Measurements from ENCODE around the gene NUDT2.

The NUDT2 gene

DNA sequence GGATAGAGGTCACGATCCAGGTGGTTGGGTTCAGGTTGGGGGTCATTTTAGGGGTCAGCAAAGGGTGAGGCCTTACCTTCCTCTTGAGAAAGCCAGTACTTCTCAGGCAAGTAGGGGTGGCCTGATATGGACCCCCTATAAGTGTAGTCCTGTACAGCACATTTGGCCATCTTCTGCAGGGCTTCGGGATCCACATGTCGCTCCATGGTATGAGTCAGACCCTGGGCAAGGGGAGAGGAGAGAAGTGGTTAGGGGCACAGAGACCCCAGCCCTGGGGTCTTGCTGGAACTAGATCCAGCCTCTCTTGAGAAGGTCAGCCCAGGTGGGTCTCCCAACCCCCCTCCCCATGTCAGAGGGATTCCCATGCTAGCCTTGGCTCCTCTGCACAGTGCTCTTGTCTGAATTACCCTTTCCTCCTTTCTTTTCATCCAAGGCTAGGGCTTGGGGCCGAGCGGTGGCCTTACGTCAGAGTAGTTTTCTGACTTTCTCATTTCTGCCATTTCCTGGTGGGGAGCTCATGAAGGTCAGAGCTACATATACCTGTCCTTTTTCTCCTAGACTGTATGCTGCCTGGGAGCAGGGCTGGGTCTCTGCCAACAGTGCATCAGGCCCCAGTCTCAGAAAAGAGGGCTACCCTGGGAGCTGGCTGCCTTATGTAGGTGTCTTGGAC, 56.3 kb downstream of the NUDT2 start:
- no peak for DNase-seq (ENCODE audit: low read depth)

GRCh38 chr9:34386656-34387055, 57.3 kb downstream of the NUDT2 start:
- DNase-seq (ENCODE audit: low read depth) = no peak

DNA sequence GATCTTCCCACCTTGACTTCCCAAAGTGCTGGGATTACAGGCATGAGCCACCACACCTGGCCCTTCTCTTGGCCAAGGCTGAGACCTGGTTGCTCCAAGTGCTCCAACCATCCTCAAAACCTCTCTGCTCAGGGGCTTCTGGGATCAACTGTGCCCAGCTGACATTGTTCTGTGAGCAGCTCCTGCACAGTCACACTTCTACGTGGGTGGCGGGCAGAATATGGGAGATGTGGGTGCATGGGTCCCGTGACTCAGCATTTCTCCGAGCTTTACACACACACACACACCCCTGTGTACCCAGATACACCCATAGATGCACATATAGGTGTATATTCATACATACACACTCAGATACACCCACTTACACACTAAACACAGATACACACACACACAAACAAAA, 57.9 kb downstream of the NUDT2 start:
- DNase-seq (ENCODE audit: low read depth) = no peak

DNA sequence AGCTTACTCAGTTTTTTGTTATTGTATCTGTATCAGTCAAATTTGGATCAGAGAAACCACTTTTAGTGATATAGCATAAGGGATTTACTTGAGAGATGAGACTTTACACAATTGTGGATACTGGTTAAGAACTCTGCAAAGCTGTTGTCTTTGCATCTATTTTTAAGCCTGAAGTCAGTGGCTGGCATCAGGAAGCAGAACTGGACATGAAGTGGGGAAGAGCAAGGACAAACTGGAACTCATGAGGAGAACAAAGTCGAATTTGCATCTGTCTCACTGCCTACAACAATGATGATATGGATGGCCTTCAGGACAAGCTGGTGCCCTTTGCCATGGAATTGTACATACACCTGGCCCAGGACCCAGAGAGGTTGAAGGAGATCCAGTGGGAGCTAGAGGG, 63.1 kb downstream of the NUDT2 start:
- no peak for DNase-seq (ENCODE audit: low read depth)

All from ELR (cell line).